WTC11 (cell line): Measurements from ENCODE around the gene FBXO3.

Experiments used
- FOXK1 ChIP-seq: sonication (generic); formaldehyde crosslinking; IDR thresholded peaks from 2 replicates; pipeline ENCODE4 v1.8.0; 2022; ENCODE audit warnings: mild to moderate bottlenecking, moderate library complexity, missing genetic modification reagents
- NR1H2 ChIP-seq: sonication (generic); formaldehyde crosslinking; IDR thresholded peaks from 2 replicates; pipeline ENCODE4 v1.9.0; 2021; ENCODE audit warnings: mild to moderate bottlenecking, moderate library complexity, missing genetic modification reagents
- RORB ChIP-seq: fragments of 250-450 bp; sonication (Bioruptor Pico); IDR thresholded peaks from 2 replicates; pipeline ENCODE4 v1.9.0; 2021; ENCODE audit warnings: mild to moderate bottlenecking
- TEAD4 ChIP-seq: sonication (generic); formaldehyde crosslinking; IDR thresholded peaks from 2 replicates; pipeline ENCODE4 v1.8.0; 2022; ENCODE audit warnings: mild to moderate bottlenecking, missing genetic modification reagents
- ZNF138 ChIP-seq: sonication (generic); formaldehyde crosslinking; conservative IDR thresholded peaks from 2 replicates; pipeline ENCODE4 v1.8.1; 2022; ENCODE audit warnings: mild to moderate bottlenecking, moderate library complexity, missing genetic modification reagents
- TF ChIP-seq, protein P1 (sequence below): fragments of 200-600 bp; IDR thresholded peaks from 2 replicates; pipeline ENCODE4 v1.8.0; 2022; ENCODE audit warnings: antibody characterized with exemption
- TF ChIP-seq, protein P2 (sequence below): sonication (generic); formaldehyde crosslinking; IDR thresholded peaks from 2 replicates; pipeline ENCODE4 v1.8.0; 2023; ENCODE audit warnings: missing genetic modification reagents
- TF ChIP-seq, protein P3 (sequence below): sonication (generic); formaldehyde crosslinking; conservative IDR thresholded peaks from 2 replicates; pipeline ENCODE4 v1.8.1; 2023; ENCODE audit warnings: mild to moderate bottlenecking, low read depth, missing genetic modification reagents, moderate library complexity
- TF ChIP-seq, protein P4 (sequence below): fragments of 250-450 bp; sonication (Bioruptor Pico); IDR thresholded peaks from 2 replicates; pipeline ENCODE4 v1.9.0; 2021; ENCODE audit warnings: mild to moderate bottlenecking
- TF ChIP-seq, protein P5 (sequence below): sonication (generic); formaldehyde crosslinking; IDR thresholded peaks from 2 replicates; pipeline ENCODE4 v1.8.0; 2022; ENCODE audit warnings: mild to moderate bottlenecking, missing genetic modification reagents
- TF ChIP-seq, protein P6 (sequence below): sonication (generic); formaldehyde crosslinking; IDR thresholded peaks from 2 replicates; pipeline ENCODE4 v1.8.0; 2022; ENCODE audit warnings: mild to moderate bottlenecking, missing genetic modification reagents

DNA sequence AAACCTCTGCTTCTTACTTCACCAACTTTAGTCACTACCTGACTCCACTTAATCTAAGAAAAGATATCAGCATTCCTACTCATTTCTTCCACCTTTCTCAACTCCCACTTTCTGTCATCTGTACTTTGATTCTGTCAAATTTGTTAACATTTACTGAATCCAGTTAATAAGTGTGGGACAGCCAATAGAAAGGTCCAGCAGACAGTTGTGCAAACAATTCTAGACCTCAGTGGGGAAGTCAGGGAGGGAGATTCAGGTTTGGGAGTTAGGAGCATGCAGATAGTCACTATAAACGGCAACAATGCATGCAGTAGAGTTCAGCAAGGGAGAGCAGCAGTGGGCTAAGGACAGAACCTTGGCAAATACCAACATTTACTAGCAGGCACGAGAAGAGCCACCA lies 4.1 kb downstream of the FBXO3 start:
- TF ChIP-seq, protein P1, sequence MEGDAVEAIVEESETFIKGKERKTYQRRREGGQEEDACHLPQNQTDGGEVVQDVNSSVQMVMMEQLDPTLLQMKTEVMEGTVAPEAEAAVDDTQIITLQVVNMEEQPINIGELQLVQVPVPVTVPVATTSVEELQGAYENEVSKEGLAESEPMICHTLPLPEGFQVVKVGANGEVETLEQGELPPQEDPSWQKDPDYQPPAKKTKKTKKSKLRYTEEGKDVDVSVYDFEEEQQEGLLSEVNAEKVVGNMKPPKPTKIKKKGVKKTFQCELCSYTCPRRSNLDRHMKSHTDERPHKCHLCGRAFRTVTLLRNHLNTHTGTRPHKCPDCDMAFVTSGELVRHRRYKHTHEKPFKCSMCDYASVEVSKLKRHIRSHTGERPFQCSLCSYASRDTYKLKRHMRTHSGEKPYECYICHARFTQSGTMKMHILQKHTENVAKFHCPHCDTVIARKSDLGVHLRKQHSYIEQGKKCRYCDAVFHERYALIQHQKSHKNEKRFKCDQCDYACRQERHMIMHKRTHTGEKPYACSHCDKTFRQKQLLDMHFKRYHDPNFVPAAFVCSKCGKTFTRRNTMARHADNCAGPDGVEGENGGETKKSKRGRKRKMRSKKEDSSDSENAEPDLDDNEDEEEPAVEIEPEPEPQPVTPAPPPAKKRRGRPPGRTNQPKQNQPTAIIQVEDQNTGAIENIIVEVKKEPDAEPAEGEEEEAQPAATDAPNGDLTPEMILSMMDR, result no peak
- TF ChIP-seq, protein P2, sequence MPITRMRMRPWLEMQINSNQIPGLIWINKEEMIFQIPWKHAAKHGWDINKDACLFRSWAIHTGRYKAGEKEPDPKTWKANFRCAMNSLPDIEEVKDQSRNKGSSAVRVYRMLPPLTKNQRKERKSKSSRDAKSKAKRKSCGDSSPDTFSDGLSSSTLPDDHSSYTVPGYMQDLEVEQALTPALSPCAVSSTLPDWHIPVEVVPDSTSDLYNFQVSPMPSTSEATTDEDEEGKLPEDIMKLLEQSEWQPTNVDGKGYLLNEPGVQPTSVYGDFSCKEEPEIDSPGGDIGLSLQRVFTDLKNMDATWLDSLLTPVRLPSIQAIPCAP (CRISPR knock-in tag), result no peak
- no peak for TF ChIP-seq TEAD4 (CRISPR knock-in tag)
- no peak for TF ChIP-seq RORB (CRISPR knock-in tag)
- no peak for TF ChIP-seq ZNF138 (CRISPR knock-in tag)
- TF ChIP-seq, protein P3, sequence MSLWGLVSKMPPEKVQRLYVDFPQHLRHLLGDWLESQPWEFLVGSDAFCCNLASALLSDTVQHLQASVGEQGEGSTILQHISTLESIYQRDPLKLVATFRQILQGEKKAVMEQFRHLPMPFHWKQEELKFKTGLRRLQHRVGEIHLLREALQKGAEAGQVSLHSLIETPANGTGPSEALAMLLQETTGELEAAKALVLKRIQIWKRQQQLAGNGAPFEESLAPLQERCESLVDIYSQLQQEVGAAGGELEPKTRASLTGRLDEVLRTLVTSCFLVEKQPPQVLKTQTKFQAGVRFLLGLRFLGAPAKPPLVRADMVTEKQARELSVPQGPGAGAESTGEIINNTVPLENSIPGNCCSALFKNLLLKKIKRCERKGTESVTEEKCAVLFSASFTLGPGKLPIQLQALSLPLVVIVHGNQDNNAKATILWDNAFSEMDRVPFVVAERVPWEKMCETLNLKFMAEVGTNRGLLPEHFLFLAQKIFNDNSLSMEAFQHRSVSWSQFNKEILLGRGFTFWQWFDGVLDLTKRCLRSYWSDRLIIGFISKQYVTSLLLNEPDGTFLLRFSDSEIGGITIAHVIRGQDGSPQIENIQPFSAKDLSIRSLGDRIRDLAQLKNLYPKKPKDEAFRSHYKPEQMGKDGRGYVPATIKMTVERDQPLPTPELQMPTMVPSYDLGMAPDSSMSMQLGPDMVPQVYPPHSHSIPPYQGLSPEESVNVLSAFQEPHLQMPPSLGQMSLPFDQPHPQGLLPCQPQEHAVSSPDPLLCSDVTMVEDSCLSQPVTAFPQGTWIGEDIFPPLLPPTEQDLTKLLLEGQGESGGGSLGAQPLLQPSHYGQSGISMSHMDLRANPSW, result no peak
- no peak for TF ChIP-seq NR1H2 (CRISPR knock-in tag)
- TF ChIP-seq FOXK1, result no peak
- TF ChIP-seq, protein P4, sequence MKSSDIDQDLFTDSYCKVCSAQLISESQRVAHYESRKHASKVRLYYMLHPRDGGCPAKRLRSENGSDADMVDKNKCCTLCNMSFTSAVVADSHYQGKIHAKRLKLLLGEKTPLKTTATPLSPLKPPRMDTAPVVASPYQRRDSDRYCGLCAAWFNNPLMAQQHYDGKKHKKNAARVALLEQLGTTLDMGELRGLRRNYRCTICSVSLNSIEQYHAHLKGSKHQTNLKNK (CRISPR knock-in tag), result no peak
- TF ChIP-seq, protein P5, sequence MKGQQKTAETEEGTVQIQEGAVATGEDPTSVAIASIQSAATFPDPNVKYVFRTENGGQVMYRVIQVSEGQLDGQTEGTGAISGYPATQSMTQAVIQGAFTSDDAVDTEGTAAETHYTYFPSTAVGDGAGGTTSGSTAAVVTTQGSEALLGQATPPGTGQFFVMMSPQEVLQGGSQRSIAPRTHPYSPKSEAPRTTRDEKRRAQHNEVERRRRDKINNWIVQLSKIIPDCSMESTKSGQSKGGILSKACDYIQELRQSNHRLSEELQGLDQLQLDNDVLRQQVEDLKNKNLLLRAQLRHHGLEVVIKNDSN (CRISPR knock-in tag), result no peak
- TF ChIP-seq, protein P6, sequence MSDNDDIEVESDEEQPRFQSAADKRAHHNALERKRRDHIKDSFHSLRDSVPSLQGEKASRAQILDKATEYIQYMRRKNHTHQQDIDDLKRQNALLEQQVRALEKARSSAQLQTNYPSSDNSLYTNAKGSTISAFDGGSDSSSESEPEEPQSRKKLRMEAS, result no peak
